ENCODE measurements around the gene PFKFB2. TPM values are rescaled to one million over a fixed set of nuclear protein-coding genes. Genes with fewer than 3 reads are reported as not detected.

The PFKFB2 gene
- total RNA-seq, 1 donor = 5.1 TPM

DNA sequence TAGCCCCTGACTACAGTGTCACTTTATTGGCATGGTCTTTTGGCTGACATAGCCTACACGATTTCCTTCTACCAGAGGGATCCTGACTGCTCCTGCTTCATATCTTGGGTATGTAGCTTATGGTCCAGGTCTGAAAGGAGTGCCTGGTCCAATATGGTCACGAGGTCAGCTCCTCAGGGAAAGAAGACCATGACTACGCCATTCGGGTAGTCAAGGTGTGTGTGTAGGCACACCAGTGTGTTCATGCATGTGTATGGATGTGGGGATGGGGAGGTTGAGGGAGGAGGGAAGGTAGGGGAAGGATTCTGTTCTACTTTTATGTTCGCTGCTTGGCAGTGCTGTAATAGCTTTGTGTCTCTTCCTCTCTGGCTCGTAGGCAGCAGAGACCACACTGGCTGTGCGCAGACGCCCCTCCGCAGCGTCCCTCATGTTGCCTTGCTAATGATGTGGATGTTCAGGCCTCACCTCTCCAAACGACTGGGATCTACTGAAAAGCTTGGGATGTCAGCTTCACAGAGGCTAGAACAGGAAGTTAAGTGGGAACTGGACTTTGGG is 25.6 kb downstream of the PFKFB2 start:
- peaks cover 3% of the 10 kb centered on the region for H3K4me1 ChIP-seq (ENCODE audit: insufficient read depth, low read length)

DNA sequence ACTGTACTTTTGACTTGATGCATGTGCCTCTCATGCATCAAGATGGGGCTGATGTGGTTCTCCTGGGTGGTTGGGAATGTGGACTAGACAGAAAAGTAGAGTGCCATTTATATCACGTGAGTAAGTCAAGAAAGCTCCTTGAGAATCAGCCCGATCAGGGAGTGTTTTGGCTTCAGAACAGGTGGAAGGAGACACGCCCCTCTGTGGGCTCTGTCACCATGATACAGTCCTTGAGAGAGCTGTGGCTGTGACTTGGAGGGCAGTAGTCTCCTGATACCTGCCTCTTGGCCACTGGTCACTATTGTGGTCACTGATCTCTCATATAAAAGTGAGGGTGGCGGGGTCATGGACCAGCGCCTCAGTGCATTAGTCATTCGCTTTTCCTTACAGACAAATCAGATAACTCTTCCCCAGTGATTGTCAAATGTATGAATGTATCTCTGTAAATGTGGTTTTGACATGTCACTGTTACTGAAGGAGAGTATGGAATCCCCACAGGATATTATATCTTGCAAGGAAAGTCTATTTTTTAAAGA is 26.7 kb downstream of the PFKFB2 start:
- Histone ChIP-seq H3K27me3 (ENCODE audit: insufficient read depth, low read length) (peaks cover 14% of the 10 kb centered on the region), H3K4me1 (ENCODE audit: insufficient read depth, low read length) (peaks cover 9% of the 10 kb centered on the region), H3K9me3 (ENCODE audit: low read depth, low read length) (no peaks in the 10 kb centered on the region), H3K4me3 (ENCODE audit: low read length) (no peak overlapping the region)

More for the DNA sequence above, 25.6 kb downstream of the PFKFB2 start:
- no peak overlapping the region for H3K4me3 ChIP-seq (ENCODE audit: low read length)
- peaks cover 5% of the 10 kb centered on the region for H3K27me3 ChIP-seq (ENCODE audit: insufficient read depth, low read length)
- no peaks in the 10 kb centered on the region for H3K9me3 ChIP-seq (ENCODE audit: low read depth, low read length)

DNA sequence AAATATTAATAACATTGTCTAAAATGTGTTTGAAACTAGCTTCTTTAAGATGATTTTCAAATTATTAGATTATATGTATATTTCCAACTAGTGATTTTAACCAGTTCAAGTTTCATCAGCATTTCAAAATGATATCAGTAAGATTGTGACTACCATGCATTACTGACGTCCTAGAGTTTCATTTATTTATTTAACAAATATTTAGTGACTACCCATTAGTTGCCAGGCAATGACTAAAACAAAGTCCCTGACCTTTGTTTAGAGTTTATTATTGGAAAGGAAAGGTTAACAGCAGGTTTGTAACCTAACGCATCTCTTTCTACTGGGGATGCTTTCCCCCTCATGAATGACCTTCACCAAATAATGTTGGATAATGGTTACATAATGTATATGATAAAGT is 28.0 kb downstream of the PFKFB2 start:
- Histone ChIP-seq H3K4me1 (ENCODE audit: insufficient read depth, low read length) (peaks cover 11% of the 10 kb centered on the region), H3K9me3 (ENCODE audit: low read depth, low read length) (no peaks in the 10 kb centered on the region), H3K27me3 (ENCODE audit: insufficient read depth, low read length) (peaks cover 14% of the 10 kb centered on the region), H3K4me3 (ENCODE audit: low read length) (no peak overlapping the region)

DNA sequence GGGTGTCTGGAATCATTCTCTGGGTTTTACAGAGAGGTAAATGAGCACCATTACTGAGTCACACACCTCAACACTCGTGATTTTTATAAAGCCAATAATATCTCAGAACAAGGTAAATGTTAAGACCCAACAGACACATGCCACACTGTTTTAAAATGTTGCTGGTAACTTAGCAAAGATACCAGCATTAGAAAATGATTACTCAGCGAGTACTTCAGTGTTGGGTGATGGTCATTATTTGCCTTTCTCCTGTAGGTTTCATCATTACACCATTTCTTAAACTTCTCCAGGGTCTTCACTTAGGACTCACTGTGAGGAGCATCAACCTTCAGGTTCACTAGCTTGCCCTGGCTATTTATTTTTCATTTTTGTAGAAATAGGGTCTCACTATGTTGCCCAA is 28.7 kb downstream of the PFKFB2 start:
- no peaks in the 10 kb centered on the region for H3K9me3 ChIP-seq (ENCODE audit: low read depth, low read length)
- peaks cover 14% of the 10 kb centered on the region for H3K27me3 ChIP-seq (ENCODE audit: insufficient read depth, low read length)
- H3K4me1 ChIP-seq (ENCODE audit: insufficient read depth, low read length) = peaks cover 11% of the 10 kb centered on the region
- H3K4me3 ChIP-seq (ENCODE audit: low read length) = no peak overlapping the region

GRCh38 chr1:207084232-207084631 is 31.2 kb downstream of the PFKFB2 start:
- Histone ChIP-seq H3K27me3 (ENCODE audit: insufficient read depth, low read length) (peaks cover 14% of the 10 kb centered on the region), H3K4me1 (ENCODE audit: insufficient read depth, low read length) (peaks cover 14% of the 10 kb centered on the region), H3K9me3 (ENCODE audit: low read depth, low read length) (no peaks in the 10 kb centered on the region), H3K4me3 (ENCODE audit: low read length) (no peak overlapping the region)

DNA sequence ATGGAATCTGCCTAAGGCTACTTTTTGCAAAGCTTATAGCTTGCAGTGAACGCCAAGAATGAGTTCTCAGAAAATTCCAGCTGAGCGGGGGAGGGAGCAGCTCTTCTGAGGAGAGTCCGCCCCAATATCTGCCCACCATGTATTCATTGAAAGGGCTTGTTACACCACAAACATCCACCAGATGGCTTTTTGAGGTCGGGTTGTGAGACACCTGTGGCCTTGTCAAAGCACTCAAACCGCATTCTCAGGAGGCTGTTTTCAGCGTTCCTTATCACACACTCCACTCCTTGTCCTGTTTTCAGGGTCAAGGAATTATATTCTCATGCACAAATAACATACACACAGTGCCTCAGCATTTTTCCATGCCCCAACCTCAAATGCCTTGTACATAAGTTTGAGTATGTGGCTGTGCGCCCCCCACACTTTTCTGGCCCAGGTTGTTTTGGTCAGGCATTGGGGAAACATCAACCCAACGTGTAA is 31.7 kb downstream of the PFKFB2 start:
- Histone ChIP-seq H3K4me1 (ENCODE audit: insufficient read depth, low read length) (peaks cover 16% of the 10 kb centered on the region), H3K27me3 (ENCODE audit: insufficient read depth, low read length) (peaks cover 14% of the 10 kb centered on the region), H3K4me3 (ENCODE audit: low read length) (no peak overlapping the region), H3K9me3 (ENCODE audit: low read depth, low read length) (no peaks in the 10 kb centered on the region)

DNA sequence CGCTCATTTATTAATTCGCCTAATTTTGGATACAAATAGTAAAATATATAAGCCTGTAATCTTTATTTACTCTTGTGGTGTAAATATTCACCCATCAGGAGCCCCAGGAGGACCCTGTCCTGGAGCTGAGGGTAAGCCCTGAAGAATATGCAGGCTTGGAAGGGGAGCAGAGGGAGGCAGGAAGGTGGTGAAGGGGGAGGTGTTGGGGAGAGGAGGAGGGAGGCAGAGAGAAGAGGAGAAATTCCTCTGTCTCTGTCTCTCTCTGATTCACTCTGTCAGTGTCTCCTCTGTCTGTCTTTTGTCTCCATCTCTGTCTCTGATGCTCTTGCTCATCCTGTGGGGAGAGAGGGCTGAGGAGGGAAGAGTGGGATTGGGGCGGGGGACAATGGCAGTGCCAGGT is 32.8 kb downstream of the PFKFB2 start:
- Histone ChIP-seq H3K9me3 (ENCODE audit: low read depth, low read length) (no peaks in the 10 kb centered on the region), H3K4me1 (ENCODE audit: insufficient read depth, low read length) (peaks cover 16% of the 10 kb centered on the region), H3K27me3 (ENCODE audit: insufficient read depth, low read length) (peaks cover 14% of the 10 kb centered on the region), H3K4me3 (ENCODE audit: low read length) (no peak overlapping the region)

GRCh38 chr1:207088161-207088560 is 35.1 kb downstream of the PFKFB2 start:
- H3K4me1 ChIP-seq (ENCODE audit: insufficient read depth, low read length) = peaks cover 16% of the 10 kb centered on the region
- no peaks in the 10 kb centered on the region for H3K9me3 ChIP-seq (ENCODE audit: low read depth, low read length)
- no peak overlapping the region for H3K4me3 ChIP-seq (ENCODE audit: low read length)
- H3K27me3 ChIP-seq (ENCODE audit: insufficient read depth, low read length) = peaks cover 14% of the 10 kb centered on the region

DNA sequence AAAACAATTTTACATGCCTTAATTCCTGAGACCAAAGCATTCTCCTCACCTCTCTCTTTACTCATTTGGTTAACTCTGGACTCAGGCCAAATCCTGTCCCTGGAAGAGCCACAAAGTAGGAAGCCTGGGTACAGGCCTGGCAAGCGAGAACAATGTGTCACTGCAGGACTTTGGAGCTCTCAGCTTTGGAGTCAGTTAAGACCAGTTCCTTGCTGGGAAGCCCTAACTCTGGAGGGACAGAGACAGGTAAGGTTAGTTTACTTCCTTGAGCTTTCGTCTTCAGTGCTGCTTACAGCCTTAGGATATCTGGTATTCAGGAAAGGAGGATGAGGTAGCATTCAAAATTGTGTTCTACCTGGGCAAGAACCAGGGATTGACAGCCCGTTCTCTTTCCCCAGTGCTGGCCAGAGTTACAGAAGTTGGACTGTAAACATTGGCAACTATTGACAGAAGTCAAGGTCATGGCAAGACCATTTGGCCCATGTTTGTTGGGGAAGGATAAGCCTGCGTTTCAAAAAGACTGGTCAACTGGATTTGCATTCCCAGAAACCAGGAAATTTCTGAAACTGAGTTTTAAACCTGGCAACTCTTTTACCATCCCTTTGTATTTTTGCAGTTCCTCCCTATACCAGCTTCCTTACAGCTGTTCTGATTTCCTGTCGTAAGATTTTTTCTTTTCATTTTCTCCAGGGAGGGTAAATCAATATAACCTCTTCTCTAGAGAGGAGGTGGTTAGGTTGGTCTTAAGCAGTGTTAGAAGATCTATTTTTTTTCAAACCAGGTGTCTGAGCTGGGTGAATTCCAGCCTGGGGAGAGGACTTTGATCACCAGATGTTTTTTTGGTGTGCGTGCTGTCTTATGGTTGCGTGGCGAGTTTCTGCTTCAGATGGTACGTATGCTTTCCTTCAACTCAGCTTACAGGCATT is 35.9 kb downstream of the PFKFB2 start, which contains the start of gene C4BPB:
TSS of gene C4BPB (plus strand) at position 160 of the 926 bp plus-strand sequence. CDS start at position 832, 672 bp downstream.
- no peaks in the 10 kb centered on the region for H3K9me3 ChIP-seq (ENCODE audit: low read depth, low read length)
- H3K27me3 ChIP-seq (ENCODE audit: insufficient read depth, low read length) = peaks cover 6% of the 10 kb centered on the region
- H3K4me1 ChIP-seq (ENCODE audit: insufficient read depth, low read length) = peaks cover 16% of the 10 kb centered on the region
- H3K4me3 ChIP-seq (ENCODE audit: low read length) = no peak within 1 kb of the TSS

DNA sequence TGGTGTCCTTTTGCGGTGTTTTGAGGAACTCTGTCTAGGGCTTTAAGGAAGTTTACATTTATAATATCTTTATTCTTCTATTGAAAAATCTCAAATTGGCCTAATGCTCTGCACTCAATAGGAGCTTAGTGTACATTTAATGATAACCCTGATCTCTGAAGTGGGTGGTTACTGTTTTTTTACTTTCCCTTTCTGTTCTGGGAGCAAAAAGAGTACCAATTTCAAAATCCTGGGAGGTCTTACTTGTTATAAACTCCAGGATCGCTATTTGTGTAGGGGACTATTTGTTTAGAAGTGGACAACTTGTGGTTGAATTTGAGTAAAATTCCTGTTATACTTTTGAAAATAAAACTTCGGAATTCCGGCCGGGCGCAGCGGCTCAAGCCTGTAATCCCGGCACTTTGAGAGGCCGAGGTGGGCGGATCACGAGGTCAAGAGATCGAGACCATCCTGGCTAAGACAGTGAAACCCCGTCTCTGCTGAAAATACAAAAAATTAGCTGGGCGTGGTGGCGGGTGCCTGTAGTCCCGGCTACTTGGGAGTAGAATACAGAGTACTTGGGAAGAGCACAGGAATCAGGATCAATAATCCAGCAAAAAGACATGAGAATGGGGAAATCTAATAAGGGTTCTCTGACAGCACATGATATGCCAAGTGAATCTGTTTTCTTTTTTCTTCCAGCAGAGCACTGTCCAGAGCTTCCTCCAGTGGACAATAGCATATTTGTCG is 36.7 kb downstream of the PFKFB2 start:
- no peaks in the 10 kb centered on the region for H3K27me3 ChIP-seq (ENCODE audit: insufficient read depth, low read length)
- H3K9me3 ChIP-seq (ENCODE audit: low read depth, low read length) = no peaks in the 10 kb centered on the region
- no peak overlapping the region for H3K4me3 ChIP-seq (ENCODE audit: low read length)
- H3K4me1 ChIP-seq (ENCODE audit: insufficient read depth, low read length) = peaks cover 10% of the 10 kb centered on the region

DNA sequence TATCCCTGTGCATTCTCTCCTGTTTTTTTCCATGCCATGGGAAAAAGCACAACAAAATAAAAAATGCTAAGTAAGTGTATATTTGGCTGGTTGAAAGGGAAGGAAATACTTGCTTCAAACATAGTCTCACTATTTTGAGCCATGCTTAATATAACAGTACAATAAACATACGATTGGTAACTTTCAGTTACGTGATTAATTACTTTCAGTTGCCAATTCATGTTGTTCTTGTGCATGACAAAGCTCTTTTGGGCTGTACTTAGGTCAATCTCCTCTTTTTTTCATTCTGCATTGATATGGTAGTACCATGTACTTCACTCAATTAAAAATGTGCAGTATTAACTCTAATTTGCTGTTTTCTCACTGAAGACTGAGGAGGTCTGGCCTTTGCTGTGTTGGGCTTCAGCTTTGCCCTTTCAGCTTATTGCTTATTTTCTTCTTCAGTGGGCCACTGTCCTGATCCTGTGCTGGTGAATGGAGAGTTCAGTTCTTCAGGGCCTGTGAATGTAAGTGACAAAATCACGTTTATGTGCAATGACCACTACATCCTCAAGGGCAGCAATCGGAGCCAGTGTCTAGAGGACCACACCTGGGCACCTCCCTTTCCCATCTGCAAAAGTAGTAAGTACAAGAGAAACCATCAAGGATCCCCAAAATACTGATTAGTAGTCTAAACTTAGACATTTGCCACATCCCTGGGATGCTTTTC is 38.3 kb downstream of the PFKFB2 start:
- Histone ChIP-seq H3K9me3 (ENCODE audit: low read depth, low read length) (no peaks in the 10 kb centered on the region), H3K4me3 (ENCODE audit: low read length) (no peak overlapping the region), H3K27me3 (ENCODE audit: insufficient read depth, low read length) (no peaks in the 10 kb centered on the region), H3K4me1 (ENCODE audit: insufficient read depth, low read length) (peaks cover 8% of the 10 kb centered on the region)

DNA sequence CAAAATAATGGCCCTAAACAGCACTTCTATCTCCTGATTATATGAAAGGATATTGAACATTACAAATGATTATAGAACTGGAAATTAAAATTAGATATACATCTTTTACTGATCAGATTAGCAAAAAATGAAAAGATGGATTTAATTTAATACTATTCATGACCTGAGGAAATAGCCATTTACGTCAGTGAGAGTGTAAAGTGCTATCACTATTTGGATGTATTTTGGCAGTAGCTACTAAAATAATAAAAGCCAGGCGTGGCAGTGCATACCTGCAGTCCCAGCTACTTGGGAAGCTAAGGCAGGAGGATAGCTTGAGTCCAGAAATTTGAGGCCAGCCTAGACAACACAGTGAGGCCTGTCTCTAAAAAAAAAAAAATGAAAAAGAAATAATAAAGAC is 40.9 kb downstream of the PFKFB2 start:
- peaks cover 5% of the 10 kb centered on the region for H3K4me1 ChIP-seq (ENCODE audit: insufficient read depth, low read length)
- H3K9me3 ChIP-seq (ENCODE audit: low read depth, low read length) = no peaks in the 10 kb centered on the region
- no peak overlapping the region for H3K4me3 ChIP-seq (ENCODE audit: low read length)
- no peaks in the 10 kb centered on the region for H3K27me3 ChIP-seq (ENCODE audit: insufficient read depth, low read length)

DNA sequence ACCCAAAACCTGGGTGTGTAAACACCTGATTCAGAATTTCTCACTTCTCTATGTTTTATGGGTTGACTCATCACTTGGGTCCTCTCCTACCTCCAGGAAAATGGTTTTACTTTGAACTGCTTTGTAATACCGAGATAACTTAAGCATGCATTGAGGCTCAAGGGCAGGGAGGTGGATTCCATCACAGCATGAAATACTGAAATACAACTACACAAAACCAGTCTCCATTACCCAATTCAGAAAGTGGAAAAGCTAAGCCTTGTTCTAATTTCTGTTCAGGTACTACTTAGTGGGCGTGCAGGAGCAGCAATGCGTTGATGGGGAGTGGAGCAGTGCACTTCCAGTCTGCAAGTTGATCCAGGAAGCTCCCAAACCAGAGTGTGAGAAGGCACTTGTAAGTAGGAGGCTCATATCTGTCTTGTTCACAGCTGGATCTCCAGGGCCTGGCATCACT is 44.8 kb downstream of the PFKFB2 start:
- no peaks in the 10 kb centered on the region for H3K27me3 ChIP-seq (ENCODE audit: insufficient read depth, low read length)
- no peak overlapping the region for H3K4me3 ChIP-seq (ENCODE audit: low read length)
- no peaks in the 10 kb centered on the region for H3K4me1 ChIP-seq (ENCODE audit: insufficient read depth, low read length)
- no peaks in the 10 kb centered on the region for H3K9me3 ChIP-seq (ENCODE audit: low read depth, low read length)

- H3K4me3 ChIP-seq (ENCODE audit: low read length) = no peak overlapping the region
- H3K4me1 ChIP-seq (ENCODE audit: insufficient read depth, low read length) = peaks cover 11% of the 10 kb centered on the region
- no peaks in the 10 kb centered on the region for H3K9me3 ChIP-seq (ENCODE audit: low read depth, low read length)
- no peaks in the 10 kb centered on the region for H3K27me3 ChIP-seq (ENCODE audit: insufficient read depth, low read length)
Measured at GRCh38 chr1:207101720-207102119, 48.6 kb downstream of the PFKFB2 start.

Measured in mononuclear cell (primary cell).